Measurements from ENCODE around the gene TAPT1. TPM values are rescaled to one million over a fixed set of nuclear protein-coding genes. Genes with fewer than 3 reads are reported as not detected.
A peak's percentile ranks its signal among the peaks of the same experiment; 100 is the strongest.
"Not testable (repeated sequence)": the region's sequence is repeated elsewhere in the genome, so short reads cannot be mapped to it uniquely, and the experiment has no call there.

Gene TAPT1
- total and polyA plus RNA-seq, 9 of the 15 experiments (the other 6 are each of a cell fraction or from before 2014, with no cell fraction given): 1.6 to 36.7 (median 20.7) TPM

DNA sequence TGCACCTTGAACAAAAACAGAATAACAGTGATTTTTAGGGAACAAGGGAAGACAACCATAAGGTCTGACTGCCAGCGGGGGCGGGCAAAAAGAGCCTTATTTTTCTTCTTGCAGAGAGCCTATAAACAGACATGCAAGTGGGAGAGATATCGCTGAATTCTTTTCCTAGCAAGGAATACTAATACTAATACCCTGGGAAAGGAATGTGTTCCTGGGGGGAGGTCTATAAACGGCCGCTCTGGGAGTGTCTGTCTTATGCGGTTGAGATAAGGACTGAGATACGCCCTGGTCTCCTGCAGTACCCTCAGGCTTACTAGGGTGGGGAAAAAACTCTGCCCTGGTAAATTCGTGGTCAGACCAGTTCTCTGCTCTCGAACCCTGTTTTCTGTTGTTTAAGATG is 81.4 kb downstream of the TAPT1 start:
- H3K36me3 ChIP-seq (ENCODE audit: control insufficient read depth, insufficient read depth, low read length); intact Hi-C loops (cut with micrococcal nuclease); H3K79me2 ChIP-seq (ENCODE audit: control insufficient read depth, insufficient read depth, low read length); H2AFZ ChIP-seq (ENCODE audit: low read depth, low read length); H3K9me3 ChIP-seq (replicated peaks; ENCODE audit: control insufficient read depth, insufficient read depth, low read depth, low read length); BruUV-seq (replicated peaks); in situ Hi-C loops (cut with MboI); H3K4me2 ChIP-seq (ENCODE audit: insufficient read depth, low read length); H3K4me1 ChIP-seq (replicated peaks in 1 of 2; ENCODE audit: control insufficient read depth in 2 of 2, insufficient read depth in 2 of 2, low read length in 2 of 2); H3K4me3 ChIP-seq; H3K27ac ChIP-seq (ENCODE audit: extremely low read depth, low read depth, low read length); DNase-seq (ENCODE audit: extremely low read depth in 1 of 4, low spot score in 3 of 4); CTCF ChIA-PET (ENCODE audit: low intra/inter-chr PET ratio); H3K9ac ChIP-seq (ENCODE audit: insufficient read depth in 1 of 2, low read depth in 2 of 2, low read length in 2 of 2); H4K20me1 ChIP-seq (replicated peaks; ENCODE audit: control insufficient read depth, insufficient read depth, low read length); H3K9me1 ChIP-seq (ENCODE audit: control insufficient read depth, insufficient read depth, low read length); FAIRE-seq; ATAC-seq; POLR2A ChIA-PET: not testable (repeated sequence)
- TF ChIP-seq TRIM28 (IDR thresholded peaks at IDR 0.05) (0 out of 2 replicates have a peak, but pooled peaks have one; percentile 70), CBX5 (IDR thresholded peaks at IDR 0.05; ENCODE audit: borderline replicate concordance, low read depth) (0 out of 2 replicates have a peak, but pooled peaks have one; percentile 31)
- TF ChIP-seq, protein P1, sequence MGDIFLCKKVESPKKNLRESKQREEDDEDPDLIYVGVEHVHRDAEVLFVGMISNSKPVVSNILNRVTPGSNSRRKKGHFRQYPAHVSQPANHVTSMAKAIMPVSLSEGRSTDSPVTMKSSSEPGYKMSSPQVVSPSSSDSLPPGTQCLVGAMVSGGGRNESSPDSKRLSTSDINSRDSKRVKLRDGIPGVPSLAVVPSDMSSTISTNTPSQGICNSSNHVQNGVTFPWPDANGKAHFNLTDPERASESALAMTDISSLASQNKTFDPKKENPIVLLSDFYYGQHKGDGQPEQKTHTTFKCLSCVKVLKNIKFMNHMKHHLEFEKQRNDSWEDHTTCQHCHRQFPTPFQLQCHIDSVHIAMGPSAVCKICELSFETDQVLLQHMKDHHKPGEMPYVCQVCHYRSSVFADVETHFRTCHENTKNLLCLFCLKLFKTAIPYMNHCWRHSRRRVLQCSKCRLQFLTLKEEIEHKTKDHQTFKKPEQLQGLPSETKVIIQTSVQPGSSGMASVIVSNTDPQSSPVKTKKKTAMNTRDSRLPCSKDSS (IDR thresholded peaks at IDR 0.05; ENCODE audit: low read depth, partially characterized antibody): peak; percentile 37
- WGBS (ENCODE audit: insufficient coverage, low coverage, missing lambda C conversion rate): 18% methylated on average over 8 of the region's 9 CpGs
- H3K27me3 ChIP-seq (ENCODE audit: control insufficient read depth in 2 of 2, insufficient read depth in 2 of 2, low read length in 2 of 2): peaks cover 0 to 12% of the 10 kb centered on the region in 2 experiments; a peak in 1 of 5 replicates

Measured in K562 (cell line).